GM18519 (cell line): ENCODE results near the gene OR51D1.

Source experiments
- ATAC-seq: cut with Tn5 transposase; IDR thresholded peaks from one replicate; pipeline ENCODE4 v1.9.1; 2021; ENCODE audit warnings: mild to moderate bottlenecking, moderate library complexity; ENCODE audit not compliant: unreplicated experiment, low FRiP score

Gene OR51D1, protein sequence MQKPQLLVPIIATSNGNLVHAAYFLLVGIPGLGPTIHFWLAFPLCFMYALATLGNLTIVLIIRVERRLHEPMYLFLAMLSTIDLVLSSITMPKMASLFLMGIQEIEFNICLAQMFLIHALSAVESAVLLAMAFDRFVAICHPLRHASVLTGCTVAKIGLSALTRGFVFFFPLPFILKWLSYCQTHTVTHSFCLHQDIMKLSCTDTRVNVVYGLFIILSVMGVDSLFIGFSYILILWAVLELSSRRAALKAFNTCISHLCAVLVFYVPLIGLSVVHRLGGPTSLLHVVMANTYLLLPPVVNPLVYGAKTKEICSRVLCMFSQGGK

DNA sequence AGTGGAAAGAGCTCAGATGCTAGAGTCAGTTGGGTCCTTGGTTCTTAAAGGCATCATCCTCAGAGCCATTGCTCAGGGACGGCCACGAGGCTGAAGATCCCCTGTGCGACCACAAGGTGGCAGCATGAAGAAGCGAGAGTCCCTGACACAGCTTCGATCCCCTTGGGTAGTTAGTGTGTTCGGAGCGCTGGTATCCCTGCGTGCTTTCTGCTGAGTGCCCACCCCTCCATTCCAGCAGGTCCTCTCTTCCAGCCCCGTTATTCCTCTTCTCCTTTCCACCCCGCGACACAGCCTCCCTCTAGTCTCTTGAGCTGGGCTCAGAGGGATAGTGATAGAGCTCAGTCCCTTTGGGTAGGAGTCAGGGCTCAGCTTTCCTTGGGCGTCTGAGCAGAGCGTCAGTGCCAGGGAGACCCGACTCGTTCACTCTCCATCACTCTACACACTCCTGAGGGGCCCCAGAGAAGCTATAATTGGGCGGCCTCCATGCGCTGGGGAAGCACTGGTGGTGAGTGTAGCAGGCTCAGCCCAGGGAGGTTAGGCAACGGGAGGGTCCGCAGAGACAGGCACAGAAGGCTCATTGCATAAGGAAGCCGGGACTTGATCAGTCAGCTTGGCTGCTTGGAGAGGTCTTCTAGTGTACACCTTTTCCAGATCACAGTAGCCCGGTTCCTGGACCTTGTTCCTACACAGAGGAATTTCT lies at the start of gene OR51D1:
TSS of gene OR51D1 (plus strand) at position 516 of the 700 bp plus-strand sequence. CDS start 2,314 bp downstream, outside the sequence.
- peak; percentile 94 for ATAC-seq

DNA sequence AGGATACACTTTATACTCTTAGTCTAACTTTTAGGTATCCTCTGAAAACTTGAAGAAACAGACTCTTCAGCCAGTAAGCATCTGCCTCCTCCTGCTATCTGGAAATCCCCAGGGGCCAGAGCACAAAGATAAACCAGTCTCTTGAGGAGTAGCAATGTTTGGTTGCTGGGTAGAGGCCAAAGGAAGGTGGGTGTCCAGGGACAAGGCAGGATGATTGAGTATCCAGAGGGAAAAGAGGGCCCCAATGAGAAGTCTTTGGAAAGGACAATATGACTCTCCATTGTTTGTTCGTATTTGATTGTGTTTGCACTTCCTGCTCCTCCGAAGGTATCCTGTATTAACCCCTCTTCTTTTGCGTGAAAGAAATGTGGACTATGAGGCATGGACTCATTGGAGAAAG lies 48.3 kb upstream of the OR51D1 start:
- ATAC-seq, result no peak

DNA sequence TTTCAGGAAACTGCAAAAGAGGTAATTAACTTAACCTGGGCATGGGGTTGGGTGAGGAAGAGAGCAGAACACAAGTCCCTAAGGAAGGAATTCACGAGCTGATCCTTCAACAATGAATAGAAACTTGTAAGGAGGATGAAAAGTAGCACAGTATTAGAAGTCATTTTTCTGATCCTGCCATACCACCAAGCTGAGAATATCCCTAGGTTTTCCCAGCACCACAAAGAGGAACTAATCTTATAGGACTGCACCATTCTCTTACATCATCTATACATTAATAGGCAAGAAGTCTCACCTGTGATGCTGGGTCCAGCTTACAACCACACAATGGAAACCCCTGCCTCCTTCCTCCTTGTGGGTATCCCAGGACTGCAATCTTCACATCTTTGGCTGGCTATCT lies 43.5 kb upstream of the OR51D1 start, which contains the start of gene OR52I1:
TSS of gene OR52I1 (plus strand) at position 301 of the 400 bp plus-strand sequence. CDS start at position 301, 0 bp downstream.
- no peak for ATAC-seq

DNA sequence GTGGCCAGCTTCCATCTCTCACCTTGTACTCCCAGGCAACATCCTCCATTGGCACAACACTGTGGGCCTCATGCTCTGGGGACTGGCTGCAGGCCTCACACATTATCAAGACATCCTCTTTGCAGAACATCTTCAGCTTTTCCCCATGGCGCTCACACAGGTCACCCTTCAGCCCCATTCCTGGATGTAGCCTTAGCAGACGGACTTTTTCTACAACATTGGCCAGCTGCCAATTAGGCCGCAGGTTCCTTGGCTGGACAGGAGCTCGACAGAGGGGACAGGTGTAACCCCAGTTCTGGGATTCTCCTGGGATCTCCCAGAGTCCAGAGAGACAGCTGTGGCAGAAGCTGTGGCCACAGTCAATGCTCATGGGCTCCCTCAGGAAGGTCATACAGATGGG lies 32.2 kb upstream of the OR51D1 start:
- no peak for ATAC-seq

DNA sequence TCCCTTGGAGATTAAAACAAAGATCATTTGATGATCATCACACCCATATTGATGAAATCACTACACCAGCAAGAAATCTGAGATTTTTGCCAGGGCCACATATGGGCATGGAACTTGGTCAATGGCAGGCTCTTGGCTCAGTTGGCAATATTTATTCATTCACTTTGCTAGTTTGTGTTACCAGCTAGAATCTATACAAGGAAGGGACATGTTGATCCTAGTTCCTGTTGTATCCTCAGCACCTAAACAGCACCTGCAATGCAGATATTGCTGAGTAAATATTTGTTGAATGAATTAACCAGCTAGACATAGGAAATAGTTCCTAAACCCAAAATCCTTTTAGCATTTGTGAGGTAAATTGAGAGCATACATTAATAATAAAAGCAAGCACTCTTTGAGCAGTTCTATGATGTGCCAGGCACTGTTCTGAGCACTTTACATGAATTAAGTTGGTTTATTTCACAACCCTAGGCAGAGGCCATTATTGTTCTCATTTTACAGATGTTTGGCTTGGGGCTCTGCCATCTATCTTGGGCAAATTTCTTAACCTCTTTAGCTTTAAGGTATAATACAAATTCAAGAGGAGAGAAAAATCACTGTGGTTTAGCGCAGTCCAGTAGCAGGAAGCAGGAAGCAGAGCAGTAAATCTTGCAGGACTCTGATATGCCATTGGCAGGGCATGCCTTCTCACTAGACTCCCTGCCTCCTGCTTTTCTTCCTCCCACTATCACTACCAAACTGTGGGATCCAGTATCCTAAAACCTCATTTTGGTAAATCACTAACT lies 30.9 kb upstream of the OR51D1 start:
- ATAC-seq, result no peak

DNA sequence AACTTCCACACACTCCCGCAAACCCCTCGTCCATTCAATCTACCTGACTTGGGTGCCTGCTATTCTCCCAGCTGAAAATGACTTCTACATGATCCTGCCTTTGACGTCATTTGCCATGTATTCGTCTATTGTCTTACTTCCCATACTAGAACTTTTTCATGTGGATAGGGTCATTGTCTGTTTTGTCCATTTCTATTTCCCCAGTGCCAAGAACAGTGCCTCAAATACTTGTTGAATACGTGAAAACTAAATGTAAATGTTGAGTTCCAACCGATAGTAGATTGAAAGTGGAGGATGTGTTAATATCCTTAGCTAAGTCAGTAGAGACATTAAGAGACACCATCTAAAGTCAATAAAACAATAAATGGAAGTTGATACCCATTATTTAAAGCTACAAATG lies 30.2 kb upstream of the OR51D1 start:
- ATAC-seq, result no peak

DNA sequence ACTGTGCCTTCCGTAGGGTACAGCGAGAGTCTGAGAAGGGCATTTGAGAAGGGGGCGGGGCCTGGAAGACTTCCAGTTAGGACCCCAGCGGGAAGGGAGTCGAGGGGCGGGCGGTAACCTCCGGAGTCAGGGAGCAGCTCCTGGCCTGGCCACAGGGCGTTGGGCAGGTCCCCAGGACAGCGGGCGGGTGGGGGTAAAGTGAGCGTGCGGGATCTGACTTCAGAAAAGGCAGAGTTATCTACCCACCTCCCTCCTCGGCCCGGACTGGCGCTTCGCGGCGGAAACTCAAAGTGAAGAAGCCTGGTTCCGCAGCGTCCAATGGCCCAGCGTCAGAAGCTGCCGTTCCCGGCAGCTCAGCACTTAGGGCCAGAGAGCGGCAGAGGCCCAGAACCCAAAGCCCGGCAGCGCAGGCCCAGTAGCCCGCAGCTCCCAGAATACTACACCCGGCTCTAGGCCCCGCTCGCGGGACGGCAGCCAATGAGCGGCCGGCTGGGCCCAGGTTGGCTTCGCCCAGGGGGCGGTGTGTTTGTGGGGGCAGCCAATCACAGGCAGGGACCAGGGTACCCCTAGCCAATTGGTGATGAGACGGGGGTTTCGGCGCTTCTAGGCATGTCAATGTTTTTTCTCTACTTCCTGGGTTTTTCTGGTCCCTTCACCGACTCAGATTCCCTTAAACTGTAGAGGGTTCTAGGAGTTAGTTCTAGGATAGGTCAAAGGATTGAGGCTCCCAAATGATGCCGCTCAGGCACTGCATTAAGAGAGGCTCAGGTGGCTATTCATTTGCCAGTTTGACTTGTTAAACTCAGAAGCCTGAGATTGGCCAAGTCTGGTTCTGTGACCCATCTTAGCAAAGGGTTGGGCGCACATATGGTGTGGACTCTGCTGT lies 29.3 kb upstream of the OR51D1 start, which contains the start of gene TRIM68:
TSS of gene TRIM68 (minus strand) at position 451 of the 886 bp plus-strand sequence. CDS start 2,727 bp downstream, outside the sequence.
- peak; percentile 99 for ATAC-seq

DNA sequence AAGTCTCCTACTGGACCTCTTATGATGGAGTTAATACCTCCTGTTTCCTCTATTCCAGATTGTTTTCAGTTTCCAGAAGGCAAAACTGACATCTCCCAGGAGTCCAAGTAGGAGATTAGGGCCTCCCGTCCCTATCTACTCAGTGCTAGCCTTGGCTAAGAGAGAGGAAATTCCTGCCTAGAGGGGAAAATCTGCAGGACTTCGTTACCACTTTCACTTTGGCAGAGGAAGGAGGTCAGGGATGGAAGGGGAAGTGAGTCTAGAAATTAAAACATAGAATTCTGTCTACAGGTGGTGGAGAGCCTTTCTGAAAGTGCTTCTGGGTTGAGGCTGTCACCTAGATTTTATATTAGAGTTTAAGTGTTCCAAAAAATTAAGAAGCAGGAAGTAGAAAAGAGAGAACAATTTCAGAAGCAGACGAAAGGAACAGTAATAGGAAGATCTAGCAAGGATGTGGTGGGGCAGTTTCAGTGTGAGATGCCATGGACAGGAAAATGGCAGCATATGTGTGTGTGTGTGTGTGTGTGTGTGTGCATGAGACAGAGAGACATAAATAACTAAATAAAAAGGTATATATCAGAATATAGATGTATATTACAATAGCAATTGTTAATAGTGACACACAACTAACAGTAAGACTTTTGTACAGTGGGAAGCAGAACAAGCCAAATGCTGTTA lies 26.9 kb upstream of the OR51D1 start:
- ATAC-seq, result no peak

DNA sequence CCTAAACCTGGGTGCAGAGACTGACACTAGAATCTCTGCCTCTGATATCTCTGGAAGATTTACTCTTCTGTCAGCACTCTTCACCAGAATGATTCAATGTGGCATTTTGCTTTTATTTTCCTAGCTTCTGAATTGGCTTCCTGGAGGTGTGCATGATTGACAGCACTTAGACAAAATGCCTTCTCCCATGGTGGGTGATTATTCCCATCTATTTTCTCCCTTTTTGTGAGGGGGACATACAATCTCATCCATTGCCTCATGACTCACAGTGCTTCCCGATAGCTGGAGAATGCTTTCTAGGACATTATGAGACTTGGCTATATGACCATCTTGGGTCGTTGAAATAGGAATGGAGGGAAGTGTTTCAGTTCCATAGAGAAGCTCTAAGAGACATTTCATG lies 25.3 kb upstream of the OR51D1 start:
- no peak for ATAC-seq

DNA sequence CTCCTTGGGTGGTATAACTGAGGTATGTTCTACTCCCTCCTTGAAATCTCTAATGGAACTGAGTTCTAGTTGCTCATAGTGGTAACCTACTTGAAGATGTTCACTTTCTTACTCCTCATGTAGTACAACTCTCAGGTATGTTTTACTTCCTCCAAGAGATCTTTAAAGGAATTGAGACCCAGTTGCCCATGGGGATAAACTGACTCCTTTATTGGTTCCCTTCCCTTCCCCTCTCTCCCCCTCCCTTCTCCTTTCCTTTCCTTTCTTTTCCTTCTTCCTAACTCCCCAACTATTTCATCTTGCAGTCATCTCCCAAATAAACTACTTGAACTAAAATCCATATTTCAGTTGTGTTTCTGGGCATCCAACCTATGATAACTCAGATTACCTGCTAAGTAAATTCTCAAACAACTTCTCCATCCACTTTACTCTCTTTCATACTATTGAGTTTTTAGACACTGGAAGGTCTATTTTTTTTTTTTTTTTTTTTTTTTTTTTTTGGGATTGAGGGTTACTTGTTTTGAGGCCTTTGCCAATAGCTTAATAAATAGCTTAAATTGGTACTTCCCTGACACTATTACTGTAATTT lies 21.3 kb upstream of the OR51D1 start:
- ATAC-seq, result no peak

DNA sequence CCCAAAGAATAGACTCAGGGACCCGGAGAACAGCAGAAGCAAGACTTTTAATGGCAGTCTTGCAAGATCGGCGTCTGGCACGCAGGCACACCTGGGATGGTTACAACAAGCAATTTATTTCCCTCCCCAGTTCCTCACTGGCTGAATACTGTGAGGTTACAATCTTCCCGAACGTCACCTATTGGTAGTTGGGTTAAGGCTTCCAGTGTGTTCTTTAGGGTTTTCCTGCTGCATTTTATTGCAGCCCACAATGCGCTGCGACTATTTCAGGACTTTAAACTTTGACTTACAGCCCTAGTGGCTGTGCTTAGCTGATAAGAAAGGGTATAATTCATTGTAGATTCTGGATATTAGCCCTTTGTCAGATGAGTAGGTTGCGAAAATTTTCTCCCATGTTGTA lies 17.8 kb upstream of the OR51D1 start:
- ATAC-seq, result no peak

DNA sequence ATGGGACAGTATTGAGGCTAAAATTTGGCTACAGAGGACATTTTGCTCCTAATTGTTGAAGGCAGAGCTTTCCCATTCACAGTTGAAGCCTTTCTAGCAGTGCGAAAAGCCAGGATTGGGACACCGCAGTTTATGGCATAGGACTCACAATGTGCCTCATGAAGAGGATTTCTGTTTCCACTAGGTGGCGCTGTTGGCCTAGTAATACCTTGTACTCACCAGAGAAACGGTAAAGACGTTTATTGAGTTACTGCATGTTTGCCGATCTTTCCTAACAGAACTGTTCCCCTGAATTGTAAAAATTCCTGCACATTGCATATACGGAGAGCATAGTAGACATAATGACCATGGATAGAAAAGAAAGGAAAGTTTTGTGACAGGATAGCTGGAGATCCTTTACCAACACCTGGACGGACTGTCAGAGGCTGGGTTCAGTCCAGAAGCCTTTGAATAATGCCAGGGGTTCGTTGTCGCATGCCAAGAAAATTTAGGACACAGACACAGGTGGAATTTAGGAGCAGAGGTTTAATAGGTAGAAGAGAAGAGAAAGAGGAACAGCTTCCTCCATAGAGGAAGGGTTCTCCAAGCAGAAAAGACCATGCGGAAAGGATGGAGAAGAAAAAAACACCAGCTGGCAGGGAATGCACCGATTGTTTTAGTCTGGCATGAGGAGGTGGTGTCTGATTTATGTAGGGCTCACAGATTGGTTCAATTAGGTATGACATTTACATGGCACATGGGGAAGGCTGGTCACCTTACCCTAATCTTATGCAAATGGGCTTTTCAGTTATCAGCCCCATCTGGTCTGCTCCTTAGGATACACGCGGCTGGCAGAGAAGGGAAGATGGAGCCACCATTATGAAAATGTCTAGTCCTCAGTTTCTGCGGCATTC lies 10.8 kb upstream of the OR51D1 start:
- ATAC-seq, result no peak

DNA sequence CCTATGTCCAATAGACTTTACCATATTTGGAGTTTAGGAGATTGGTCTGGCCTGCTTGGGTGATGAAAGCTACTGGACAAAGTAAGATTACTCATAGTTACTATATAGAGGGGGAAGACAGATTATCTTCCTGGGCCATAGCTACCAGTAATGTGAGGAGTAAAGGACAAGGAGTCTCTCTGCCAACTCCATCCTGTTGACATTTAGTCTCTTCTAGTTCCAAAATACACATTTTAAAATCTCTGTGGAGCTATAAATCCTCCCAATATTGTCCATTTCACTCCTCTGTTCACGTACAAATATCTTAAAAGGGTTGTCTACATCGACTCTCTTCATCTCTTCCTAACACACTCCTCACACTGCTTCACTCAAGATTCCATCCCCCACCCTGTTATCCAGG lies 1.1 kb upstream of the OR51D1 start:
- ATAC-seq, result no peak

DNA sequence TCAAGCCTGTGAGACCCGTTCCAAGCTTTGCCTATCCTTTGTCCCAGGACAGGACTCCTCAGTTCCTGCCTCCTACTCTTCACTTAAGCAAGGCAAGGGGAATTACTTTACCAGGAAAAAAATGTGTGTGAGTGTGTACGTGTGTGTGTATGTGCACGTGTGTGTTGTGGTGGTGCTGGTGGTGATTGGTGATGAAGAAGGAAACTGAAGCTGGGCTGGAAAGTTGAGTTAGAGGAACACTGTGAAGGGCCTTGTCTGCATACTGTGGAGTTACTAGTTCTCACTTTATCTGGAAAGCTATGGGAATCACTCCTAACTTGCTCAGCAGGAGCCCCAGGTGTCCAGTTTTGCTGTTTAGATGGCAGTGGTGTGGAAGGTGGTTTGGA lies 378 bp downstream of the OR51D1 start:
- no peak for ATAC-seq

DNA sequence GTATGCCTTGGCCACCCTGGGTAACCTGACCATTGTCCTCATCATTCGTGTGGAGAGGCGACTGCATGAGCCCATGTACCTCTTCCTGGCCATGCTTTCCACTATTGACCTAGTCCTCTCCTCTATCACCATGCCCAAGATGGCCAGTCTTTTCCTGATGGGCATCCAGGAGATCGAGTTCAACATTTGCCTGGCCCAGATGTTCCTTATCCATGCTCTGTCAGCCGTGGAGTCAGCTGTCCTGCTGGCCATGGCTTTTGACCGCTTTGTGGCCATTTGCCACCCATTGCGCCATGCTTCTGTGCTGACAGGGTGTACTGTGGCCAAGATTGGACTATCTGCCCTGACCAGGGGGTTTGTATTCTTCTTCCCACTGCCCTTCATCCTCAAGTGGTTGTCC lies 2.7 kb downstream of the OR51D1 start:
- ATAC-seq, result no peak

DNA sequence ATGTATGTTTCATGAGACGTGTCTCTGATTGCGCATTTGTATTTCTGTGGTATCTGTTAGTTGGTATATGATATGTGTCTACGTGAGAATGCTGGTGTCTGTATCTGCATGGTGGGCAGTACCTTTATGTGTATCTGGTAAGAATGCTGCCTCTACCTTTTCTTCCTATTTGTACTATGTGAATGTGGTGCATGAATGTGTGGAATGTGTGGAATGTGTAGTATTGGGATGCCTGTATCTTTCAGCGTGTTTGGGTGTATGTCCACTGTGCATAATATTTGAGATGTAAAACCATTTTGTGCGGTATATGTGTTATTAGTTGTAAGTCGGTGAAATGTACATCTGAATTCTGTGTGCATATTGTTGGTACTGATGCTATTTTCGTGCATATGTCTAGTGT lies 4.2 kb downstream of the OR51D1 start:
- no peak for ATAC-seq

DNA sequence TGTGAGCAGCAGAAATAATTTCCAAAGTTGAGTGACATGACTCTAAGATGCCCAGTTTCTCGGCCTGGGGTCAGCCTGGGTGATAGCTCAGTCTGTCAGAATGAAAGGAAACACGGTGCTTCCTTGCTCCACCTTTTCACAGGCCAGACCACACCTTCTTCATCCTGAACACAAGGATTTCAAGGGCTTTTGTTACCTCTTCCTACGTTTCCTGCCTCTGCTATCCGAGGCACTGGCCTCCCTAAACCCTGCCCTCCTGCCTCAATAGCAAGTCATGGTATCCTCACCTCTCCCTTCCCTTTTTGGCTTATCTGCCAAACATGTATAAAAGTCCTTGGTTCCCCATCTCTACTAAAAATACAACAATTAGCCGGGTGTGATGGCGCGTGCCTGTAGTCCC lies 4.8 kb downstream of the OR51D1 start:
- no peak for ATAC-seq

DNA sequence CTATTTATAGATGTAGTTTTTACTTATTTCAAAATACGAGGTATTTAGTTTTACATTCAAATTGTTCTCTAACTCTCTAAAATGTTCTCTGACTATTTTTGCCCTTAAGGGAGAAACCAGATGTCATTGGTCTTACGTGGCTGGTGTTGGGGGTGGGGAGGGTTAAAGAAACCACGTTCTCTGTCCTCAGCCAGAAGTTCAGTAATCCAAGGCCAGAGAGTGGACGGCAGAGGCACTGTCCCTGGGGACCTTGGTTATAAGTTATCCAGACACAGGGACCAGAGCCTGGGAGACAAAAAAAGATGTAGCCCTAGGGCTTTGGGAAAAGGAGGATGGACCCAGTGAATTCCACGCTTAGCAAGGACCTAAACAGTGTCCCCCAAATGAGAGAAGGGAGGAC lies 5.8 kb downstream of the OR51D1 start:
- no peak for ATAC-seq
